Limb (tissue), 2 donors: ENCODE data around the gene KCNQ1.

Experiments
- DNase-seq, 2 donors: peaks; one replicate each; pipeline ENCODE4 v3.0.0-alpha.2; 2016; ENCODE audit errors: extremely low spot score in 2 of 2

The KCNQ1 gene

GRCh38 chr11:2564588-2565425, 120.0 kb downstream of the KCNQ1 start:
- no peak for DNase-seq

GRCh38 chr11:2565447-2566222, 120.8 kb downstream of the KCNQ1 start:
- peak in 1 of 2 donors; percentile 17 for DNase-seq

DNA sequence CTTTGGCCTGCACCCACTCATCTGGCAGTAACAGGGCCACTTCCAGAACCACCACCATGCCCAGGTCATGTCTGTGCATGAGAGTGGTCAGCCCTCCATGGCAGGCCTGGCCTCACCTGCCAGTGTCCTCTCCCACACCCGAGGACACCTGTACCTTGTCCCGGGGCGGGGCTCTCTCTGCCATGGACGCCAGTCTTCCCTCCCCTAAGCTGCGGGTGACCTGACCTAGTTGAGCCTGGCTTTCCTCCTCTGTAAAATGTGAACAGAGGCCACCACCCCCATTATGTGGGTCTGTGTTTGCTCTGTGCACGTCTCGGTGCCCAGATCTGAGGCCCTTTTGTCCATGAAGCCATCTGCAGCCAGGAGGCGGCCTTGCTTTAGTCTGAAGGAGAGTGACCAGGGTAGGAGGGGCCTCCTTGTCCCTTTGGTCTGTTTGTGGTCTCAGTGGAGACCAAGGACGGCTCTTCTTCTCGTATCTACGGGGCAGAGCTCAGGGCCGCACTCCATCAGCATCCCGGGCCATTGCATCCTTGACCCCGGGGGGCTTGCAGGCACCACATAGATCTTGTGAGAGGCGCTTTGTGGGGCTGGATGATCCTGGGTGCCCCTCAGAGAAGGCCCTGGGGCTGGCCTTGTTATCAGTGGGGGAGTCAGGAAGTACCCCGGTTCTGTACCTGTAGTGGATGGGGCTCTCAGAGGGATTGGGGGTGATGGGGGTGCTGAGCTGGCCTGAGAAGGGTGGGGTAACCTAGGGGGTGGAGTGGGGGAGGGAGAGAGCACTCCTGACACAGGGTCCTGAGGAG, 121.6 kb downstream of the KCNQ1 start:
- DNase-seq = peak in 1 of 2 donors; percentile 23

DNA sequence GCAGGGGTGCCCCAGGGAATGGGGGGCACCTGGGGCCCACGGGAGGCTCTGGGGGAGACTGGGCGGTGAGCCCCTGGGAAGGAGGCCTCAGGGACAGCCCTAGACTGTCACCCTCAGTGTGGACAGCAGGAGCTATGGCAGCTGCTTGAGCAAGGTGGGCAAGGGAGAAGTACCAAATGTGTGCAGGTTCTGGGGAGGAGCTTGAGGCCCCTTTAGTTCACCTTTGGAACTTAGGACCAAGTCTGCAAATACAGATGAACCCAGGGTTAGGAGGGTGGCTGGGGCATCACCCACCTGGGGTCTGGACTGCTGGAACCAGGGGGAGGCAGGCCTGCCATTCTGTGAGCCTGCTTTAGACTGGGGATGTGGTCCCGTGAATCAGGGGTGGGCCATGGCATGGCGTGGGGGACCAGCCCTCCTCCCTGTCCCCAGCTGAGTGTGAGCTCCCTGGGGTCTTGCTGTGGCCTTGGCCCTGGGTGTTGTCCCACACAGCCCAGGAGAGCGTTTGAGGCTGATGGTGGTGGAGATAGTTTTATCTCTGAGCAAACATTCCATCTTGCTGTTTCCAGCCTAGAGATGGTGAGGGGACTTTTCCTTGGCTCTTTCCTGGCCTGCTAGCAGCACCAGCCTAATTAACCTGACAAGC, 122.3 kb downstream of the KCNQ1 start:
- DNase-seq = peak in 1 of 2 donors; percentile 19

DNA sequence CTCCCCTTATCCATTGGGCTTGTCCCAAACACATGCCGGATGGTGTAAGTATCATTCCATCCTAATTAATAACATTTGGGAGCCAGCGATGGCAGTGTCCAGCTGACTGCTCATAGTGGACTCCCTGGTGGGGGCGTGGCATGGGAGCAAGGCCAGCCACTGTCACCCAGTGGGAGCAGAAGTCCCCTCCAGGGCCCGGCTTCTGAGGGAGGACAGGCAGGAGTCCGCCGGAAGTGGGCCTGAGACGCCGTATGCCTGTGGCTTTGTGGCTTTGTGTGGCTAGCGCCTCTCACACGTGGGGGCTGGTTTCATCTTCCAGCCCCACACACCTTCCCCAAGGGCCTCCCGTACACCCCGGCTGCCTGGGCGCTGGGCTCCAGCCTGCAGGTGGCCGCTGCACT, 124.5 kb downstream of the KCNQ1 start:
- DNase-seq = peak in 1 of 2 donors; percentile 19

GRCh38 chr11:2569731-2570210, 125.0 kb downstream of the KCNQ1 start:
- DNase-seq = no peak

DNA sequence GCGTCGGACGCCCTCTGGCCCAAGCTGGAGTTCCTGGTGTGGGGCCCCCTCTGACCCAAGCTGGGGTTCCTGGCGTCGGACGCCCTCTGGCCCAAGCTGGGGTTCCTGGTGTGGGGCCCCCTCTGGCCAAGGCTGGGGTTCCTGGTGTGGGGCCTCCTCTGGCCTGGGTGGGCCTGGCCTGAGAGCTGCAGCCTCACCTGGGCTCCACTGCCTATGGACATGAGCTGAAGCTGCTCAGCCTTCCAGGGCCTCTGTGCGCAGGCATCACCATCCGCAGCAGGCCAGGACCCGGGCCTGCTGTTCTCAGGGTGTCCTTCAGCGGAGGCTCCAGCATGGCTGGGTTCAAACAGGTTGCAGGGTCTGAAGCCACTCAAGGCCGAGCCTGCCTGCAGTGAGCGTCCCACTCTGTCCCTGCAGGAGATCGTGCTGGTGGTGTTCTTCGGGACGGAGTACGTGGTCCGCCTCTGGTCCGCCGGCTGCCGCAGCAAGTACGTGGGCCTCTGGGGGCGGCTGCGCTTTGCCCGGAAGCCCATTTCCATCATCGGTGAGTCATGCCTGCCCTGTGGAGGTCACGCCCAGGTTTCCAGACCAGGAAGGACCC, 125.5 kb downstream of the KCNQ1 start:
- DNase-seq = peak in 1 of 2 donors; percentile 23

GRCh38 chr11:2570841-2571597, 126.2 kb downstream of the KCNQ1 start:
- DNase-seq = no peak

GRCh38 chr11:2571598-2572281, 126.9 kb downstream of the KCNQ1 start:
- DNase-seq = peak in 1 of 2 donors; percentile 27

GRCh38 chr11:2572491-2573239, 127.9 kb downstream of the KCNQ1 start:
- peak in 1 of 2 donors; percentile 19 for DNase-seq

DNA sequence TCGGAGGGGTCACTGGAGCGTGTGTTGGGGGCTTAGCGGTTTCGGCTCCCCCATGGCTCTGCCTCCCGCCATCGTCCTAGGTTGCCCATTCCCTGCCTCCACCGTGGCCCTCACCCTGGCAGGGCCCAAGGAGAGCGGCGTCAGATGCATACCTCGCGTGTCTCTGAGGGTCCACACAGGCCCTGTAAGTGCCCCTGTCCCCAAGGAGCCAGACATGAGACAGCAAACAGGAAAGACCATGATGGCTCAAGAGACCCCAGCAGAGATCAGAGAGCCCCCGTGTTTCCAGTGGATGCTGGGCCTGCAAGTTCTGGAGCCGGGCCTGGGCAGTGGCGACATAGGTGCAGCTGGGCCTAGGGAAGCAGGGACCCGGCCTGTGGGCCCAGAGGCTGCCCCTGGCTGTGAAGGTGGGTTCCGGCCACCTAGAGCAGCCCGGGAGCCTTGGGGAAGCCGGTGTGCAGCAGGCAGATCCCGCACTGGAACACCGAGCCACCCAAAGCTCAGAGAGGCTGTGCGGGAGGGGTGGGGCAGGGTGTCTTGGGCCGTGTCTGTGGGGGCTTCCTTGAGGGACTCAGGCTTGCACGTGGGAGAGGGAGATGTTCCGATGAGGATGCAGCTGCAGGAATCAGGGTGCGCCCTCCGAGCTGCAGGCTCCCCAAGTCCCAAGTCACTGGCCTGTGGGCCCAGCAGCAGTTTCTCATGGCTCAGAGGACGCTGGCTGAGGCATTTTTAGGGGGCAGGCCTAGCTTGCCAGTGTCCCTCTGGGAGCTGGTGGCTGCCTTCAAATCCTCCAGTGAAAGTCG, 128.6 kb downstream of the KCNQ1 start:
- DNase-seq = peak in 1 of 2 donors; percentile 20

- peak in 1 of 2 donors; percentile 42 for DNase-seq
These were observed 129.3 kb downstream of the KCNQ1 start for GRCh38 chr11:2574043-2574552.

- DNase-seq = peak in 1 of 2 donors; percentile 67
These were observed 130.0 kb downstream of the KCNQ1 start for GRCh38 chr11:2574553-2575535.

DNA sequence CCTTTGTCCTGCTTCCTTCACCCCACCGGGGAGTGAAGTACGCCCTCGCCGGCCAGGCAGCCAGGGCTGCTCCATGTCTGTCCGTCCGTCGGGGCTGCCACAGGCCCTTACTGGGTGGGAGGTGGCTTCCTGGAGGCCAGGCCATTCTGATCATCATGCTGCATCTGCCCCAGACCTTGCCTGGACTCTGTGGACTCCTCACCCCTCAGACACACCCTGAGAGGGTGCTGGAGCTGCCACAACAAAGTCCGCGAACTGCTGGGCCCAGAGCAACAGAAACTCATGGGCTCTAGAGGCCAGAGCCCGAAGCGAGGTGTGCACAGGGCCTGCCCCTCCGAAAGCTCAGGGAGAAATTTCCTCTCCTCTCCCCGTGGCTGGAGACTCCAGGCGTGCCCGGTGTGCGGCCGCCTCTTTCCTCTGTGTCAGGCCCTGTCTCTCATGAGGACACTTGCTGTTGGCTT, 130.8 kb downstream of the KCNQ1 start:
- peak in 1 of 2 donors; percentile 34 for DNase-seq

- peak in 1 of 2 donors; percentile 24 for DNase-seq
These were observed 131.3 kb downstream of the KCNQ1 start for GRCh38 chr11:2576111-2576510.

GRCh38 chr11:2576549-2576948, 131.7 kb downstream of the KCNQ1 start:
- DNase-seq = peak in 1 of 2 donors; percentile 47
